ENCODE measurements around the gene CACNA1B.
"Not testable (repeated sequence)": the region's sequence is repeated elsewhere in the genome, so short reads cannot be mapped to it uniquely, and the experiment has no call there.

The CACNA1B gene

DNA sequence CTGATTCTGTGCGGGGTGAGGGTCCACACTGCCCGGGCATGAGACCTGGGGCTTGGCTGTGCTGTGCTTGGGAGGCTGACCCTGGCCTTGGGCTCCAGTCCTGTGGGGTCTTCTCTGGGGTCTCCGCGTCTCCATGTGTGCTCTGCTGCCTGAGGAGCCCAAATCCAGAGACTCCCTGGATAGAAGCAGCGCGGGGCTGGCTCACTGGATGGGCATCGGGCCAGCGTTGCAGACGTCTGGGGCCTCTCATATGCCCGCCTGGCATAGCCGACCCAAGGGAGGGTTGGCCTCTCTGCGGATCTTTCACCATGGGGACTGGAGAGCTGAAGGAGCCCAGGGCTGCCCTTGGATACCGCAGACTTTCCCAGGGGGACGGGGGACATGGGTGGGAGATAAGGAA lies 12.4 kb downstream of the CACNA1B start:
- H3K27me3 ChIP-seq (ENCODE audit: control insufficient read depth in 1 of 2, insufficient read depth in 2 of 2, low read length in 2 of 2); H3K36me3 ChIP-seq (ENCODE audit: control insufficient read depth in 1 of 2, insufficient read depth in 2 of 2, low read length in 2 of 2); H3K27ac ChIP-seq (ENCODE audit: low read depth, low read length); H3K9me3 ChIP-seq (ENCODE audit: control insufficient read depth in 1 of 2, low read length in 2 of 2); H3K4me3 ChIP-seq (ENCODE audit: low read depth in 1 of 2, low read length in 2 of 2); H3K4me1 ChIP-seq (ENCODE audit: control insufficient read depth in 1 of 2, insufficient read depth in 2 of 2, low read length in 2 of 2); H3K9ac ChIP-seq (ENCODE audit: low read depth in 1 of 2, low read length in 2 of 2): not testable (repeated sequence)

GRCh38 chr9:137890768-137891587 lies 13.4 kb downstream of the CACNA1B start:
- not testable (repeated sequence) for H3K4me3 ChIP-seq (ENCODE audit: low read depth in 1 of 2, low read length in 2 of 2); H3K4me1 ChIP-seq (ENCODE audit: control insufficient read depth in 1 of 2, insufficient read depth in 2 of 2, low read length in 2 of 2); H3K36me3 ChIP-seq (ENCODE audit: control insufficient read depth in 1 of 2, insufficient read depth in 2 of 2, low read length in 2 of 2); H3K9ac ChIP-seq (ENCODE audit: low read depth in 1 of 2, low read length in 2 of 2); H3K27me3 ChIP-seq (ENCODE audit: control insufficient read depth in 1 of 2, insufficient read depth in 2 of 2, low read length in 2 of 2); H3K27ac ChIP-seq (ENCODE audit: low read depth, low read length); H3K9me3 ChIP-seq (ENCODE audit: control insufficient read depth in 1 of 2, low read length in 2 of 2)

- Histone ChIP-seq H3K4me3 (ENCODE audit: low read depth in 1 of 2, low read length in 2 of 2) (no peak overlapping the region), H3K9ac (ENCODE audit: low read depth in 1 of 2, low read length in 2 of 2) (no peak overlapping the region), H3K27me3 (ENCODE audit: control insufficient read depth in 1 of 2, insufficient read depth in 2 of 2, low read length in 2 of 2) (no peaks in the 10 kb centered on the region), H3K9me3 (ENCODE audit: control insufficient read depth in 1 of 2, low read length in 2 of 2) (no peaks in the 10 kb centered on the region), H3K36me3 (ENCODE audit: control insufficient read depth in 1 of 2, insufficient read depth in 2 of 2, low read length in 2 of 2) (no peaks in the 10 kb centered on the region), H3K27ac (ENCODE audit: low read depth, low read length) (no peak overlapping the region), H3K4me1 (ENCODE audit: control insufficient read depth in 1 of 2, insufficient read depth in 2 of 2, low read length in 2 of 2) (no peaks in the 10 kb centered on the region)
These were observed 14.2 kb downstream of the CACNA1B start for GRCh38 chr9:137891588-137892423.

DNA sequence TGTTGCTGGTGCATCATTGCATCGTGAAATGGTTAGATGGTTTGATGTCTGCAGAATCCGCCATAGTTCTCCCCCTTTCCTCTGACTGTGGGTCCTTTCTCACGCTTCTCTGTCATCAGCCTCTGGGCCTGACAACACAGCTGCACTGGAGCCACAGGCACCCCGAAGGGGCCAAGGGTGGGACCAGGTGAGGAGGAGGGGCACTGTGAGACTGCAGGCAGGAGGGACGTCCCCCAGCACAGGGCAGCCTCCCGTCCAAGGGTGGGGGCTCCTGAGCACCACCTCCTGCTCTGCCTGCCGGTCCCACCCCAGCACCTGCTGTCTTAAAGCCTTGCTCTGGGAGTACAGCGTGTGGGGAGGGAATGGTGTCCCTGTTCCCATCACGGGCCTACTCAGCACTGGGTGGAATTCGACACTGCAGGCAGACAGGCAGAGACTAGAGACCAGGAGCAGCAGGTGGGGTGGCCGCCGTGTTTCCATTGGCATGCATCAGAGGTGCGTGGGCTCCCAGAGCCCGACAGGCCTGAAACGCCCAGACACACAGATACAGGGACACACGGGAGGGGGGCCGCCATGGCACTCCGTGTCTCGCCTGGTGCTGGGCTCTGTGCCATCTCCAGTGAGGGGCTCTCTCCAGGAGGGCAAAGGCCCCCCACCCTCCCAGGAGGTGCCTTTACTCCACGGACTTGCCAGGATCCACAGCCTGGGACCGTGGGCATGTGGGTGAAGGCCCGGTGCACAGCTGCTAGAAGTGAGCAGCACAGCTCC lies 15.0 kb downstream of the CACNA1B start:
- H3K27ac ChIP-seq (ENCODE audit: low read depth, low read length) = no peak overlapping the region
- H3K9ac ChIP-seq (ENCODE audit: low read depth in 1 of 2, low read length in 2 of 2) = no peak overlapping the region
- H3K4me1 ChIP-seq (ENCODE audit: control insufficient read depth in 1 of 2, insufficient read depth in 2 of 2, low read length in 2 of 2) = no peaks in the 10 kb centered on the region
- H3K36me3 ChIP-seq (ENCODE audit: control insufficient read depth in 1 of 2, insufficient read depth in 2 of 2, low read length in 2 of 2) = no peaks in the 10 kb centered on the region
- no peaks in the 10 kb centered on the region for H3K9me3 ChIP-seq (ENCODE audit: control insufficient read depth in 1 of 2, low read length in 2 of 2)
- no peaks in the 10 kb centered on the region for H3K27me3 ChIP-seq (ENCODE audit: control insufficient read depth in 1 of 2, insufficient read depth in 2 of 2, low read length in 2 of 2)
- no peak overlapping the region for H3K4me3 ChIP-seq (ENCODE audit: low read depth in 1 of 2, low read length in 2 of 2)

DNA sequence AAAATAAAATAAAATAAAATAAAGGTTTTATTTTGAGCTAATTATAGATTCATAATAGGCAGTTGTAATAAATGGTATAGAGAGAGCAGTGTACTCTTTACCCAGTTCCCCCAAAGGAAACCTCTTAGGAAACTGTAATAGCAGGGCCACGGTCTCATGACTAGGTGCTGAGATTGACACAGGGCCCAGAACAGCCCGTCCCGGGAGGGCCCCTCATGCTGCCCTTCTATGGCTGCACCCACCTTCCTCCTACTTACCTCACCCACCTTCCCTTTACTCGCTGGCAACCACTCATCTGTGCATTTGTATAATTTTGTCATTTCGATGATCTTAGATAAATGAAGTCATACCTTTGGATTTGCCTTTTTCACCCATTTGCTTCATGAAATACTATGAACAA lies 16.1 kb downstream of the CACNA1B start:
- Histone ChIP-seq H3K9me3 (ENCODE audit: control insufficient read depth in 1 of 2, low read length in 2 of 2) (no peaks in the 10 kb centered on the region), H3K36me3 (ENCODE audit: control insufficient read depth in 1 of 2, insufficient read depth in 2 of 2, low read length in 2 of 2) (no peaks in the 10 kb centered on the region), H3K9ac (ENCODE audit: low read depth in 1 of 2, low read length in 2 of 2) (no peak overlapping the region), H3K27ac (ENCODE audit: low read depth, low read length) (no peak overlapping the region), H3K27me3 (ENCODE audit: control insufficient read depth in 1 of 2, insufficient read depth in 2 of 2, low read length in 2 of 2) (no peaks in the 10 kb centered on the region), H3K4me1 (ENCODE audit: control insufficient read depth in 1 of 2, insufficient read depth in 2 of 2, low read length in 2 of 2) (no peaks in the 10 kb centered on the region), H3K4me3 (ENCODE audit: low read depth in 1 of 2, low read length in 2 of 2) (no peak overlapping the region)

DNA sequence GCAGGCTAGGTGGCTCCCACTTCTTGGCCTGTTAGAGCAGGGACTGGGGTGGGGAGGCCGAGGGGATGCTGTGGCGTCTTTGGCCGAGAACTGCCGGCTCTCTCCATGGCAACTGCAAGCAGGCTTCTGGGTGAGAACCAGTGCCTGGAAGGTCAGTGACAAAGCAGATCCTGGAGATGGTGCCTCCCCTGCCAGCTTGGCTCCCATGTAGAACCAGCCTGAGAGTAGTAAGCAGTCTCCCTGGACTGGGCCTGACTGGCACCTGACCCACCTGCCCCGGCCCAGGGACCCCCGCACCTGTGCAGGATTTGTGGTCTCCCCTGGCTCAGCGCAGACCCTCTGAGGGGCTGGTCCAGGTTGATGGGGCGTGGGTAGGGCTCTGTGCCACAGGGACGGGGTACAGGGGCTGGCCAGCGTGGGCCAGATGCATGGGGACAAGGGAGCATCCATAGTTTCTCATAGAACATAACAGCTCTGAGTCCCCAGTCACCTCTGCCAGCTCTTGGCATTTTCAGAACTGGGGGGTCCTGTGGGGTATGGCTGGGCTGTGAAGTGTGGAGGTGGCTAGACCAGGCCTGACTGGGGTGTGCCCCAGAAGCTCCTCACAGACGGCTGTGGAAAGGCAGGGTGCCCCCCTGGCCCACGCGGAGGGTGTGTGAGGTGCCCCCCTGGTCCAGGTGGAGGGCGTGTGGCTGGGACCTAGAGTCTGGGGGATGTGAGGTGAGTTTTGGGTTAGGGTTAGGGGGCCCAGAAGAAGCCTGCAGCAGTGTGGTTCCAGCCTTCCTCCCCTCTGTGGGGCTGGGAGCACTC lies 22.2 kb downstream of the CACNA1B start:
- H3K4me3 ChIP-seq (ENCODE audit: low read depth in 1 of 2, low read length in 2 of 2) = no peak overlapping the region
- H3K4me1 ChIP-seq (ENCODE audit: control insufficient read depth in 1 of 2, insufficient read depth in 2 of 2, low read length in 2 of 2) = no peaks in the 10 kb centered on the region
- H3K27ac ChIP-seq (ENCODE audit: low read depth, low read length) = no peak overlapping the region
- no peak overlapping the region for H3K9ac ChIP-seq (ENCODE audit: low read depth in 1 of 2, low read length in 2 of 2)
- peaks cover 0 to 5% of the 10 kb centered on the region in 2 donors for H3K27me3 ChIP-seq (ENCODE audit: control insufficient read depth in 1 of 2, insufficient read depth in 2 of 2, low read length in 2 of 2)
- no peaks in the 10 kb centered on the region for H3K9me3 ChIP-seq (ENCODE audit: control insufficient read depth in 1 of 2, low read length in 2 of 2)
- H3K36me3 ChIP-seq (ENCODE audit: control insufficient read depth in 1 of 2, insufficient read depth in 2 of 2, low read length in 2 of 2) = no peaks in the 10 kb centered on the region

DNA sequence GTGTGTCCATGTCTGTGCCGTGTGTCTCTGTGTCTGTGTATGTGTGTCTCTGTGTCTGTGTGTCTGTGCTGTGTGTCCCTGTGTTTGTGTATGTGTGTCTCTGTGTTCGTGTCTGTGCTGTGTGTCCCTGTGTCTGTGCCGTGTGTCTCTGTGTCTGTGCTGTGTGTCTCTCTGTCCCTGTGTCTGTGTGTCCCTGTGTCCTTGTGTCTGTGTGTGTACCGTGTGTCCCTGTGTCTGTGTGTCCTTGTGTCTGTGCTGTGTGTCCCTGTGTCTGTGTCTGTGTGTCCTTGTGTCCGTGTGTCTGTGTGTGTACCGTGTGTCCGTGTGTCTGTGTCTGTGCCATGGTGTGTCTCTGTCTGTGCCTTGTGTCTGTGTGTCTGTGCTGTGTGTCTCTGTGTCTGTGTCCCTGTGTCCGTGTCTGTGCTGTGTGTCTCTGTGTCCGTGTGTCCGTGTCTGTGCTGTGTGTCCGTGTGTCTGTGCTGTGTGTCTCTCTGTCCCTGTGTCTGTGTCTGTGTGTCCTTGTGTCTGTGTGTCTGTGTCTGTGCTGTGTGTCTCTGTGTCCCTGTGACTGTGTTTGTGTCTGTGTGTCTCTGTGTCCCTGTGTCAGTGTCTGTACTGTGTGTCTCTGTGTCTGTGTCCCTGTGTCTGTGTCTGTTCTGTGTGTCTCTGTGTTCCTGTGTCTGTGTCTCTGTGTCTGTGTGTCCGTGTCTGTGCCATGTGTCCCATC lies 23.2 kb downstream of the CACNA1B start:
- Histone ChIP-seq H3K36me3 (ENCODE audit: control insufficient read depth in 1 of 2, insufficient read depth in 2 of 2, low read length in 2 of 2) (no peaks in the 10 kb centered on the region), H3K4me3 (ENCODE audit: low read depth in 1 of 2, low read length in 2 of 2) (no peak overlapping the region), H3K9me3 (ENCODE audit: control insufficient read depth in 1 of 2, low read length in 2 of 2) (no peaks in the 10 kb centered on the region), H3K4me1 (ENCODE audit: control insufficient read depth in 1 of 2, insufficient read depth in 2 of 2, low read length in 2 of 2) (no peaks in the 10 kb centered on the region), H3K9ac (ENCODE audit: low read depth in 1 of 2, low read length in 2 of 2) (no peak overlapping the region), H3K27me3 (ENCODE audit: control insufficient read depth in 1 of 2, insufficient read depth in 2 of 2, low read length in 2 of 2) (peaks cover 0 to 5% of the 10 kb centered on the region in 2 donors), H3K27ac (ENCODE audit: low read depth, low read length) (no peak overlapping the region)

DNA sequence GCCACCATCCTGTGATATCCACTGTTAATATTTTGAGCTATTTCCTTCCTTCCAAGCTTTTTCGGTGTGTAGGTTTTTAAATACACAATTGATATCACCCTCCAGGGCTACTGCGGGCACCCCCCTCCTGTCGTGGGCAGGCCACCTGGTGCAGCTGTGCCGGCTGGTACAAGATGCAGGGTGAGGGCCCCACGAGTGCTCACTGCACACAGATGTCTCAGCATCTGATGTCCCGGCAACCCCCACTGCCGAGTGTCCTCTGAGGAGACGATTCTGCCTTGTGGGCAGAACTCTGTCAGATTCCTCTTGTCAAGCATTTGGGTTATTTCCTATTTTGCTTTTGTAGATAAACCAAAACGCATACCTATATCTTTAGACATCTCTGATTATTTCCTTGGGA lies 25.1 kb downstream of the CACNA1B start:
- Histone ChIP-seq H3K4me1 (ENCODE audit: control insufficient read depth in 1 of 2, insufficient read depth in 2 of 2, low read length in 2 of 2) (no peaks in the 10 kb centered on the region), H3K9me3 (ENCODE audit: control insufficient read depth in 1 of 2, low read length in 2 of 2) (no peaks in the 10 kb centered on the region), H3K9ac (ENCODE audit: low read depth in 1 of 2, low read length in 2 of 2) (no peak overlapping the region), H3K4me3 (ENCODE audit: low read depth in 1 of 2, low read length in 2 of 2) (no peak overlapping the region), H3K36me3 (ENCODE audit: control insufficient read depth in 1 of 2, insufficient read depth in 2 of 2, low read length in 2 of 2) (no peaks in the 10 kb centered on the region), H3K27me3 (ENCODE audit: control insufficient read depth in 1 of 2, insufficient read depth in 2 of 2, low read length in 2 of 2) (peaks cover 0 to 5% of the 10 kb centered on the region in 2 donors), H3K27ac (ENCODE audit: low read depth, low read length) (no peak overlapping the region)

DNA sequence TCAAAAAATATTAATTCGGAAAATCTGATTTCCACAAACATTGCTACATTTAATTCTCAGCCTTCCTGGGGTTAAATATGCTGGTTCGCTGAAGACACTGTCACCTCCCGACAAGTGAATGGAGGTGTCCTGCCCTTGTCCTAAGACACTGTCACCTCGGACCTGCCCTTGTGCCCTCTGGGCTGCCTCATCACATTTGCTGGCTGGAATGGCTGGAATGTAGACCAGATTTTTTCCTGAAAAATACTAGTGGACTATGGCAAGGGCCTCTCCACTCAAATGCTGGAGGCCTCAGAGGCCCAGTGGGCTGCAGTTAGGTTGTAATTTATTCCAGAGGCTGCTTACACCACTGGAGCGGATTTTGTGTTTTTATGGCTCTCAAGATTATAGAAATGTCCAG lies 28.2 kb downstream of the CACNA1B start:
- Histone ChIP-seq H3K27me3 (ENCODE audit: control insufficient read depth in 1 of 2, insufficient read depth in 2 of 2, low read length in 2 of 2) (peaks cover 0 to 5% of the 10 kb centered on the region in 2 donors), H3K9me3 (ENCODE audit: control insufficient read depth in 1 of 2, low read length in 2 of 2) (no peaks in the 10 kb centered on the region), H3K9ac (ENCODE audit: low read depth in 1 of 2, low read length in 2 of 2) (no peak overlapping the region), H3K36me3 (ENCODE audit: control insufficient read depth in 1 of 2, insufficient read depth in 2 of 2, low read length in 2 of 2) (no peaks in the 10 kb centered on the region), H3K4me3 (ENCODE audit: low read depth in 1 of 2, low read length in 2 of 2) (no peak overlapping the region), H3K27ac (ENCODE audit: low read depth, low read length) (no peak overlapping the region), H3K4me1 (ENCODE audit: control insufficient read depth in 1 of 2, insufficient read depth in 2 of 2, low read length in 2 of 2) (no peaks in the 10 kb centered on the region)

All from duodenal mucosa (tissue), 2 donors.